Adipose tissue (tissue), 3 donors: ENCODE measurements around the gene SERPINA1. TPM values are rescaled to one million over a fixed set of nuclear protein-coding genes. Genes with fewer than 3 reads are reported as not detected.

Source experiments
- H3K27ac ChIP-seq: one replicate; pipeline ENCODE4 v1.5.1; 2013; ENCODE audit warnings: low read depth, low read length
- WGBS, 3 donors: extraction: QIAGEN DNeasy Blood & Tissue Kit; methylation state at CpG; one replicate each; pipeline ENCODE4 v1.1.7; 2013; 5-methylcytosine and 5-hydroxymethylcytosine counted together
- polyA plus RNA-seq, 3 donors: library from polyadenylated mRNA; stranded (reverse); fragments of 200-250 nt; gene quantifications; one replicate each; pipeline ENCODE4 v1.2.3, GENCODE V29; 2013
- donor health status: healthy with polysubstance abuse.
- donor health status: Bipolar disorder and iron deficiency.
- donor health status: healthy.

Gene SERPINA1
- polyA plus RNA-seq, 3 donors = 37.5 to 56.2 (median 50.9) TPM

- H3K27ac ChIP-seq = no peak overlapping the region
- 75 to 86% (median 84%) methylated on average over 2 of the region's 2 CpGs for WGBS, 3 donors
These were observed 50.4 kb downstream of the SERPINA1 start for GRCh38 chr14:94338023-94338422.

DNA sequence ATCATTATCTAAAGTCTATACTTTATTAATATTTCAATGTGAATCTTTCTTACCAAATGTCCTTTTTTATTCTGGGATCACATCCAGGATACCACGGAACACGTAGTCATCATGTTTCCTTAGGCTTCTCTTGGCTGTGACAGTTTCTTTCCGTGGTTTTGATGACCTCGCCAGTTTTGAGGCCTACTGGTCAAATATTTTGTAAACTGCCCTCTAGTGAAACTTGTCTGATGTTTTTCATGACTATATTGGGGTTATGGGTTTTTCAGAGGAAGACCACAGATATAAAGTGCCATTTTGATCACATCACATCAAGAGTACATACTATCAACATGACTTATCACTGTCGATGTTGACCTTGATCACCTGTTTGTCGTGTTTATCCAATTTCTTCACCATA lies 51.1 kb downstream of the SERPINA1 start:
- 68 to 83% (median 72%) methylated on average over 6 of the region's 6 CpGs for WGBS, 3 donors
- H3K27ac ChIP-seq = no peak overlapping the region

DNA sequence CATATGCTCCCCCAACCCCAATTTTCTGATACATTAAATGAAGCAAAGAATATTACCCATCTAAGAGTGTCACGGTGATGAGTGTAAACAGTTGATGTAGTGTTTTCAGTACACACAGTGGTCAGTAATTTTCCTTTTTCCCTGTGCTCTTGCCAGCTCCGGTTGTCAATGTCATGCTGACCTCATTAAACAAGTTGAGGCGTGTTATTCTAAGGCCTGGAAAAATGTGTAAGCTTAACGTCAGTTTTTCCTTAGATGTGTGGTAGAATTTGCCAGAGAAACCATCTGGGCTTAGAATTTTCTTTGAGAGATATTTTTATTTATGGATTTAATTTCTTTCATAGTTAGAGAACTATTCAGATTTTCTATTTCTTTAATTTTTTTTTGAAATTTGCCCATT lies 53.5 kb downstream of the SERPINA1 start:
- WGBS, 3 donors = 51 to 69% (median 62%) methylated on average over 4 of the region's 4 CpGs
- no peak overlapping the region for H3K27ac ChIP-seq

DNA sequence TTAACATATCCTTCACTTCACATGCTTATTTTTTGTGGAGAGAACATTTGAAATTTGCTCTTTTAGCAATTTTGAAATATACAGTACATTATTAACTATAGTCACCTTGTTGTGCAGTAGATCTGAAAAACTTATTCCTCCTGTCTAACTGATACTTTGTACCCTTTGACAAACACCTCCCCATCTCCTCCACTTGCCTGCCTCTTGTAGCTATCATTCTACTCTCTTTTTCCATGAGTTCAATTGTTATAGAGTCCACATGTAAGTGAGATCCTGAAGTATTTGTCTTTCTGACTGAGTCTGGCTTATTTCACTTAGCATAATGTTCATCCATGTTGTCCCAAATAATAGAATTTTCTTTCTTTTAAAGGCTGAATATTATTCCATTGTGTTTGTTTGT lies 55.8 kb downstream of the SERPINA1 start:
- H3K27ac ChIP-seq = no peak overlapping the region

GRCh38 chr14:94332063-94332583 lies 56.3 kb downstream of the SERPINA1 start:
- H3K27ac ChIP-seq = no peak overlapping the region
- WGBS, 3 donors = 68 to 71% (median 71%) methylated on average over 7 of the region's 7 CpGs

DNA sequence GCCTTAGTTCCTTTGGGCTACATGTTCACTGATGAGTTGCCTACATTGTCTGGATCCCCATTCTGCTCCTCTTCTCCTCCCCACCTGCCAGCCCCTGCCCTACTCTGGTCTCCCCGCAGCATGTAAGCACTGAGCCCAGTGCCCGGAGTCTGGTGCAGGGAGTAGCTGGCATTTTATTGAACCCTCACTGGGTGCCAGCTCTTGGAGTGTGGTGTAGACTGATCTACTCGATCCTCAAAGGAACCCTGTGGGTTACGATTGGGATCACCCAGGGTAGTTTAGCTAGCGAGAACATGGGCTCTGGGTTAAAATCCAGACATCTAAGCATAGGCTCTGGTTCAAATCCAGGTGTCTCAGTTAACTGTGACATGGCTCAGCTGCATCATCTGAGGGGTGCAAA lies 56.9 kb downstream of the SERPINA1 start:
- 83 to 96% (median 94%) methylated on average over 5 of the region's 5 CpGs for WGBS, 3 donors
- no peak overlapping the region for H3K27ac ChIP-seq

DNA sequence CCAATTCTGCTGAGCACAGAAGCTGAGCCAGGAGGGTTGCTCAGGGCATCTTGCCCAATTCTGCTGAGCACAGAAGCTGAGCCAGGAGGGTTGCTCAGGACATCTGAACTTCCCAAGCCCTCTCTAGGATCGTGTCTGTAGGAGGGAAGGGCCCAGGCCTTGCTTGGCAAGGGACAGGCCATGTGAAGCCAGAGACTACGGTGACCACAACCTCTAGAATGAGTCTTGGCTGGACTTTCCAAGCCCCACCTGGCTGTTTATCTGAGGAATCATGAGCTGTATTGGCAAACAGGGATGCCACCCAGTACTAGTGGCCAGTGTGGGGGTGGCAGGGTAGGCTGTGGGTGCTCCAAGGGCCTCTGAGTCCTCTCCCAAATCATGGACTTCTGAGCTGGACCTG lies 57.5 kb downstream of the SERPINA1 start:
- WGBS, 3 donors = 32 to 59% (median 50%) methylated on average over 2 of the region's 2 CpGs
- no peak overlapping the region for H3K27ac ChIP-seq

- H3K27ac ChIP-seq = no peak overlapping the region
- 85 to 90% (median 87%) methylated on average over 3 of the region's 3 CpGs for WGBS, 3 donors
These were observed 58.0 kb downstream of the SERPINA1 start for GRCh38 chr14:94330432-94330831.

DNA sequence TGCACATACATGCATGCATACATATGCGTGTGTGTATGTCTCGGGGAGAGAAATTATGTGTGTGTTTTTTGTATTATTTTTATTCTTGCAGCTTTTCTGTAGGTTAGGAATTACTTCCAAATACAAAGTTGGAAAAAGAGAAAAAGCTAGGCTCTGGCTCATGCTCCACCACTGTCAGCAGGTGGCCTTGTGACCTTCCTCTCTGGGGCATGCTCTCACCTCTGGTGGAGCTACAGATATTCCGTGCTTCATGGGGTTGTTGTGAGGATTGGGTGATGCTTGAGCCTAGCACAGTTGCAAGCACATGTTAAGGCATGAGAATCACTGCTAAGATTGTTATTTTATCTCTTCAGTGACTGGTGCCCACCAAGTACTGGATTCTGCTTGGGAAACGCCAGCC lies 58.5 kb downstream of the SERPINA1 start:
- H3K27ac ChIP-seq = no peak overlapping the region
- 89 to 95% (median 92%) methylated on average over 4 of the region's 4 CpGs for WGBS, 3 donors

GRCh38 chr14:94328196-94328595 lies 60.2 kb downstream of the SERPINA1 start:
- WGBS, 3 donors = 84 to 88% (median 87%) methylated on average over 2 of the region's 2 CpGs
- no peak overlapping the region for H3K27ac ChIP-seq

Other genes with a start within 250 kb of the SERPINA1 start
- under 1 TPM; 0.10 to 0.30 (median 0.11) TPM for gene PPP4R4, start 214.3 kb downstream of the SERPINA1 start, polyA plus RNA-seq
- gene SERPINA10, start 95.3 kb downstream of the SERPINA1 start, polyA plus RNA-seq = under 1 TPM in 1 of 3 donors, not detected in 2; 0.07 TPM
- 1 to 10 TPM in 1 of 3 donors, not detected in 2; 3.5 TPM for gene SERPINA6, start 65.3 kb downstream of the SERPINA1 start, polyA plus RNA-seq
- not detected for gene SERPINA2, start 21.9 kb downstream of the SERPINA1 start, polyA plus RNA-seq
- gene SERPINA11, start 64.2 kb upstream of the SERPINA1 start, polyA plus RNA-seq = not detected
- gene SERPINA9, start 87.6 kb upstream of the SERPINA1 start, polyA plus RNA-seq = not detected
- gene SERPINA12, start 120.9 kb upstream of the SERPINA1 start, polyA plus RNA-seq = not detected
- 10 to 100 TPM in 1 of 3 donors, 1 to 10 TPM in 1, not detected in 1; 1.1 to 76.1 TPM for gene SERPINA4, start 172.8 kb upstream of the SERPINA1 start, polyA plus RNA-seq
- gene SERPINA5, start 192.8 kb upstream of the SERPINA1 start, polyA plus RNA-seq = 10 to 100 TPM in 1 of 3 donors, 1 to 10 TPM in 2; 1.1 to 65.2 (median 1.1) TPM
- 1,000 to 10,000 TPM in 1 of 3 donors, 10 to 100 TPM in 2; 78.2 to 7,001 (median 97.3) TPM for gene SERPINA3, start 223.8 kb upstream of the SERPINA1 start, polyA plus RNA-seq